ENCODE results near the gene IAPP.
"Not testable (repeated sequence)": the region's sequence is repeated elsewhere in the genome, so short reads cannot be mapped to it uniquely, and the experiment has no call there.

IAPP gene

DNA sequence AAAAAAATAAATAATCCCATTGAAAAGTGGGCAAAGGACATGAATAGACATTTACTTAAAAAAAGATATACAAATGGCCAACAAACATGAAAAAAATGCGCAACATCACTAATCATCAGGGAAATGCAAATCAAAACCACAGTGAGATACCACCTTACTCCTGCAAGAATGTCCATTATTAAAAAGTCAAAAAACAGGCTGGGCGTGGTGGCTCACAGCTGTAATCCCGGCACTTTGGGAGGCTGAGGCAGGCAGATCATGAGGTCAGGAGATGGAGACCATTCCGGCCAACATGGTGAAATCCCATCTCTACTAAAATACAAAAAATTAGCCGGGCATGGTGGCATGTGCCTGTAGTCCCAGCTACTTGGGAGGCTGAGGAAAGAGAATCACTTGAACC lies 8.6 kb downstream of the IAPP start:
- not testable (repeated sequence) for DNase-seq

- no peak for DNase-seq
Measured at GRCh38 chr12:21384261-21384660, 11.6 kb downstream of the IAPP start.

- no peak for DNase-seq
Measured at GRCh38 chr12:21387174-21387573, 14.5 kb downstream of the IAPP start.

GRCh38 chr12:21392384-21392783 lies 19.7 kb downstream of the IAPP start:
- DNase-seq: no peak

DNA sequence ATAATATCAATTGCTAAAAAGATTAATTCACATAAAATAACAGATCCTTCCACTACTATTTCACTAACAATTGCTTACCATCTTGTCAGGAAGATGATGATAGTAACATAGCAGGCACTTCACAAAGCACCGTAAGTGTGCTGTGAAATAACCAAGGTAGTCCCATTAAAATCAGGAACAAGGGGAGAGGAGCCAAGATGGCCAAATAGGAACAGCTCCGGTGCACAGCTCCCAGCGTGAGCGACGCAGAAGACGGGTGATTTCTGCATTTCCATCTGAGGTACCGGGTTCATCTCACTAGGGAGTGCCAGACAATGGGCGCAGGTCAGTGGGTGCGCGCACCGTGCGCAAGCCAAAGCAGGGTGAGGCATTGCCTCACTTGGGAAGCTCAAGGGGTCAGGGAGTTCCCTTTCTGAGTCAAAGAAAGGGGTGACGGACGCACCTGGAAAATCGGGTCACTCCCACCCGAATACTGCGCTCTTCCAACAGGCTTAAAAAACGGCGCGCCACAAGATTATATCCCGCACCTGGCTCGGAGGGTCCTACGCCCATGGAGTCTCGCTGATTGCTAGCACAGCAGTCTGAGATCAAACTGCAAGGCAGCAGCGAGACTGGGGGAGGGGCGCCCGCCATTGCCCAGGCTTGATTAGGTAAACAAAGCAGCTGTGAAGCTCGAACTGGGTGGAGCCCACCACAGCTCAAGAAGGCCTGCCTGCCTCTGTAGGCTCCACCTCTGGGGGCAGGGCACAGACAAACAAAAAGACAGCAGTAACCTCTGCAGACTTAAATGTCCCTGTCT lies 22.3 kb downstream of the IAPP start:
- DNase-seq: not testable (repeated sequence)

GRCh38 chr12:21413369-21414277 lies 40.9 kb downstream of the IAPP start:
- no peak for DNase-seq

GRCh38 chr12:21416511-21417121 lies 43.9 kb downstream of the IAPP start:
- DNase-seq: no peak

DNA sequence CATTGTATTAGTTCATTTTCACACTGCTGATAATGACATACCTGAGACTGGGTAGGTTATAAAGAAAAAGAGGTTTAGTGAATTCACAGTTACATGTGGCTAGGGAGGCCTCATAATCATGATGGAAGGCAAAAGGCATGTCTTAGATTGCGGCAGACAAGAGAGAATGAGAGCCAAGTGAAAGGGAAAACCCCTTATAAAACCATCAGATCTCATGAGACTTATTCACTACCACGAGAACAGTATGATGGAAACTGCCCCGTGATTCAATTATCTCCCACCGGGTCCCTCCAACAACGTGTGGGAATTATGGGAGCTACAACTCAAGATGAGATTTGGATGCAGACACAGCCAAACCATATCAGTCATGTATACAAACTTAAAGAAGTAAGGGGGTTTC lies 45.7 kb downstream of the IAPP start:
- DNase-seq: not testable (repeated sequence)

- DNase-seq: not testable (repeated sequence)
Measured at GRCh38 chr12:21419009-21419699, 46.5 kb downstream of the IAPP start.

GRCh38 chr12:21428241-21428640 lies 55.5 kb downstream of the IAPP start:
- DNase-seq: no peak

Measured in activated T-cell treated with anti-CD3 and anti-CD28 coated beads for 4 hours (primary cell).